K562 (cell line): ENCODE results near the gene AGAP1. TPM values are rescaled to one million over a fixed set of nuclear protein-coding genes. Genes with fewer than 3 reads are reported as not detected.

Source experiments
- ARID2 ChIP-seq: fragments of 450-650 bp; IDR thresholded peaks from 2 replicates; pipeline ENCODE4 v1.6.1; 2017; ENCODE audit warnings: antibody characterized with exemption, mild to moderate bottlenecking
- CCNT2 ChIP-seq: IDR thresholded peaks from 2 replicates; pipeline ENCODE4 v1.6.1; 2011; ENCODE audit warnings: borderline replicate concordance, low read depth, mild to moderate bottlenecking, moderate library complexity, mixed read lengths, low read length; ENCODE audit not compliant: insufficient read length; ENCODE audit errors: extremely low read depth
- EP400 ChIP-seq: fragments of 450-650 bp; IDR thresholded peaks from 2 replicates; pipeline ENCODE4 v1.6.1; 2017; ENCODE audit warnings: antibody characterized with exemption, mild to moderate bottlenecking, moderate library complexity
- NR2C1 ChIP-seq, 2 experiments: fragments of 450-650 bp; IDR thresholded peaks; 2 replicates each; pipeline ENCODE4 v1.6.1; 2017; ENCODE audit warnings: mild to moderate bottlenecking in 2 of 2, antibody characterized with exemption in 1 of 2, inconsistent platforms in 1 of 2, missing compliant biosample characterization in 1 of 2, missing genetic modification characterization in 1 of 2
- TAF7 ChIP-seq: fragments of 450-650 bp; IDR thresholded peaks from 2 replicates; pipeline ENCODE4 v1.6.1; 2016; ENCODE audit warnings: missing genetic modification characterization, missing compliant biosample characterization
- THRAP3 ChIP-seq: fragments of 450-650 bp; IDR thresholded peaks from 2 replicates; pipeline ENCODE4 v1.6.1; 2016; ENCODE audit warnings: mild to moderate bottlenecking, inconsistent platforms, borderline replicate concordance
- polyA plus RNA-seq, 8 experiments: library from polyadenylated mRNA; depleted of rRNA in 4 of 8; stranded (reverse) in 5 of 8; unstranded in 3 of 8; fragments of >200 nt; fragmentation: Nextera tagmentation in 2 of 8; fragmentation: Illumina TruSeq in 1 of 8; extraction: Ambion mirVana in 2 of 8; extraction: Trizol in 1 of 8; gene quantifications; 2 replicates each; pipeline versions ENCODE4 v1.2.1 to v1.2.3, GENCODE V29; 2011 to 2014; ENCODE audit warnings: inconsistent platforms in 1 of 8, missing spikeins in 1 of 8
- total RNA-seq, 7 experiments: library from RNA; depleted of rRNA in 6 of 7; stranded (reverse); fragments of >200 nt in 6 of 7; fragmentation: Illumina TruSeq in 2 of 7; extraction: Trizol in 2 of 7; gene quantifications; 2 replicates each; pipeline versions ENCODE4 v1.2.1 to v1.2.3, GENCODE V29; 2011 to 2021; ENCODE audit warnings: low replicate concordance in 1 of 7
- TF ChIP-seq, protein P1 (sequence below), 2 experiments: fragments of 450-650 bp; formaldehyde crosslinking in 1 of 2; IDR thresholded peaks; 2 replicates each; pipeline versions ENCODE4 v1.4.0 to v1.6.1; 2014 to 2020; ENCODE audit warnings: mild to moderate bottlenecking in 2 of 2, borderline replicate concordance in 1 of 2, low read depth in 1 of 2

Gene AGAP1
- total and polyA plus RNA-seq, 9 of the 15 experiments (the other 6 are each of a cell fraction or from before 2014, with no cell fraction given) = 1.3 to 24.0 (median 10.6) TPM

DNA sequence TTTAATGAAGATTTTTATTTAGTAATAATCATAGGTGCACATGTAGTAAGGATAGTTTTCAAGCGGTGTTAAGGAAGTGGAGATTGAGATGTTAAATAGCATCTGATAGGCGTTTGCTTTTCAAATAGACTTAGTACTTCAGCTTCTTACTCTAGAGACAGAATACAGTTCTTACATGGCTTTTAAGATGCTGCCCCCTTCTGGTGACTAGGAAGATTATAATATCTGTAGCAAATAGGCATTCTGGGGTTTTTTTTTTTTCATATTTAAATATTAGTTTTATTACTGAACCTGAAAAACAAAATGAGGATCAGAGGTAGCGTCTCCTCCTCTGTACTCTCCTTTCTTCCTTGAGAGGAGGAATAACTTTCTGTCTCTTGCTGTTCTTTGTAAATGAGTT lies 100.2 kb downstream of the AGAP1 start (continued):
- TF ChIP-seq, protein P1, sequence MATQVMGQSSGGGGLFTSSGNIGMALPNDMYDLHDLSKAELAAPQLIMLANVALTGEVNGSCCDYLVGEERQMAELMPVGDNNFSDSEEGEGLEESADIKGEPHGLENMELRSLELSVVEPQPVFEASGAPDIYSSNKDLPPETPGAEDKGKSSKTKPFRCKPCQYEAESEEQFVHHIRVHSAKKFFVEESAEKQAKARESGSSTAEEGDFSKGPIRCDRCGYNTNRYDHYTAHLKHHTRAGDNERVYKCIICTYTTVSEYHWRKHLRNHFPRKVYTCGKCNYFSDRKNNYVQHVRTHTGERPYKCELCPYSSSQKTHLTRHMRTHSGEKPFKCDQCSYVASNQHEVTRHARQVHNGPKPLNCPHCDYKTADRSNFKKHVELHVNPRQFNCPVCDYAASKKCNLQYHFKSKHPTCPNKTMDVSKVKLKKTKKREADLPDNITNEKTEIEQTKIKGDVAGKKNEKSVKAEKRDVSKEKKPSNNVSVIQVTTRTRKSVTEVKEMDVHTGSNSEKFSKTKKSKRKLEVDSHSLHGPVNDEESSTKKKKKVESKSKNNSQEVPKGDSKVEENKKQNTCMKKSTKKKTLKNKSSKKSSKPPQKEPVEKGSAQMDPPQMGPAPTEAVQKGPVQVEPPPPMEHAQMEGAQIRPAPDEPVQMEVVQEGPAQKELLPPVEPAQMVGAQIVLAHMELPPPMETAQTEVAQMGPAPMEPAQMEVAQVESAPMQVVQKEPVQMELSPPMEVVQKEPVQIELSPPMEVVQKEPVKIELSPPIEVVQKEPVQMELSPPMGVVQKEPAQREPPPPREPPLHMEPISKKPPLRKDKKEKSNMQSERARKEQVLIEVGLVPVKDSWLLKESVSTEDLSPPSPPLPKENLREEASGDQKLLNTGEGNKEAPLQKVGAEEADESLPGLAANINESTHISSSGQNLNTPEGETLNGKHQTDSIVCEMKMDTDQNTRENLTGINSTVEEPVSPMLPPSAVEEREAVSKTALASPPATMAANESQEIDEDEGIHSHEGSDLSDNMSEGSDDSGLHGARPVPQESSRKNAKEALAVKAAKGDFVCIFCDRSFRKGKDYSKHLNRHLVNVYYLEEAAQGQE (IDR thresholded peaks at IDR 0.05; ENCODE audit: borderline replicate concordance) = peak; percentile 72; the same call in 1 of the 2 replicates
- TF ChIP-seq, protein P1 (CRISPR knock-in tag; IDR thresholded peaks at IDR 0.05; ENCODE audit: low read depth) = no peak
- TF ChIP-seq TAF7 (no peak), NR2C1 (IDR thresholded peaks at IDR 0.05) (no peak), NR2C1 (tag; IDR thresholded peaks at IDR 0.05) (no peak), THRAP3 (no peak), EP400 (no peak), ARID2 (0 out of 2 replicates have a peak, but pooled peaks have one; percentile 17), CCNT2 (no peak)
